Mesenchymal stem cell (in vitro differentiated cells and primary cell): ENCODE measurements around the gene CENPE.

Experiments used
- DNase-seq: peaks from one replicate; pipeline ENCODE4 v3.0.0-alpha.2; 2013
- H2AFZ ChIP-seq: one replicate; pipeline ENCODE4 v1.6.1; 2013; ENCODE audit warnings: low read depth, mild to moderate bottlenecking, control low read depth, inconsistent platforms, low read length, moderate library complexity
- H2AK5ac ChIP-seq: 2 replicates; pipeline ENCODE4 v1.6.1; 2013; ENCODE audit warnings: low read length, moderate library complexity, mild to moderate bottlenecking, inconsistent platforms; ENCODE audit not compliant: severe bottlenecking
- H2BK120ac ChIP-seq: one replicate; pipeline ENCODE4 v1.6.1; 2013; ENCODE audit warnings: low read depth, mild to moderate bottlenecking, inconsistent platforms, low read length, moderate library complexity
- H2BK12ac ChIP-seq, 2 experiments: one replicate each; pipeline ENCODE4 v1.6.1; 2013; ENCODE audit warnings: inconsistent platforms in 2 of 2, low read length in 2 of 2, mild to moderate bottlenecking in 2 of 2, moderate library complexity in 2 of 2, control low read depth in 1 of 2
- H2BK15ac ChIP-seq: one replicate; pipeline ENCODE4 v1.6.1; 2013; ENCODE audit warnings: mild to moderate bottlenecking, low read depth, inconsistent platforms; ENCODE audit not compliant: poor library complexity, severe bottlenecking
- H2BK5ac ChIP-seq: 2 replicates; pipeline ENCODE4 v1.6.1; 2013; ENCODE audit warnings: low read depth, mild to moderate bottlenecking, low read length, control low read depth, inconsistent platforms; ENCODE audit not compliant: poor library complexity, severe bottlenecking
- H3K14ac ChIP-seq, 2 experiments: one replicate each; pipeline ENCODE4 v1.6.1; 2013; ENCODE audit warnings: inconsistent platforms in 2 of 2, low read length in 2 of 2, control low read depth in 1 of 2, mild to moderate bottlenecking in 1 of 2, moderate library complexity in 1 of 2
- H3K18ac ChIP-seq, 2 experiments: one replicate each; pipeline ENCODE4 v1.6.1; 2013; ENCODE audit warnings: inconsistent platforms in 2 of 2, low read length in 2 of 2, control low read depth in 1 of 2, low read depth in 1 of 2, mild to moderate bottlenecking in 1 of 2
- H3K23ac ChIP-seq, 2 experiments: one replicate each; pipeline ENCODE4 v1.6.1; 2013; ENCODE audit warnings: inconsistent platforms in 2 of 2, low read length in 2 of 2, mild to moderate bottlenecking in 2 of 2, moderate library complexity in 2 of 2, control low read depth in 1 of 2
- H3K27ac ChIP-seq: 2 replicates; pipeline ENCODE4 v1.5.1; 2013; ENCODE audit warnings: mild to moderate bottlenecking, moderate library complexity, low read length, control low read depth, inconsistent platforms; ENCODE audit not compliant: poor library complexity, severe bottlenecking
- H3K27me3 ChIP-seq, 2 experiments: 2 replicates each; pipeline versions ENCODE4 v1.6.1 to v1.7.0; 2013; ENCODE audit warnings: low read length in 2 of 2, mild to moderate bottlenecking in 2 of 2, moderate library complexity in 2 of 2, control low read depth in 1 of 2, inconsistent platforms in 1 of 2; ENCODE audit not compliant: control insufficient read depth in 1 of 2, insufficient read depth in 1 of 2
- H3K36me3 ChIP-seq, 2 experiments: 2 replicates each; pipeline versions ENCODE4 v1.6.1 to v1.7.0; 2013; ENCODE audit warnings: low read length in 2 of 2, control low read depth in 1 of 2, inconsistent platforms in 1 of 2, low read depth in 1 of 2, mild to moderate bottlenecking in 1 of 2; ENCODE audit not compliant: insufficient read depth in 2 of 2, control insufficient read depth in 1 of 2
- H3K4ac ChIP-seq, 2 experiments: one replicate each; pipeline ENCODE4 v1.6.1; 2013; ENCODE audit warnings: inconsistent platforms in 2 of 2, low read length in 2 of 2, mild to moderate bottlenecking in 2 of 2, moderate library complexity in 2 of 2, control low read depth in 1 of 2, low read depth in 1 of 2
- H3K4me1 ChIP-seq: 2 replicates; pipeline ENCODE4 v1.6.1; 2013; ENCODE audit warnings: low read depth, low read length, control low read depth; ENCODE audit not compliant: control insufficient read depth, insufficient read depth
- H3K4me2 ChIP-seq: 2 replicates; pipeline ENCODE4 v1.6.1; 2013; ENCODE audit warnings: low read length, mild to moderate bottlenecking, inconsistent platforms; ENCODE audit not compliant: poor library complexity, severe bottlenecking
- H3K4me3 ChIP-seq, 2 experiments: 2 replicates each; pipeline versions ENCODE4 v1.5.1 to v1.7.0; 2013; ENCODE audit warnings: low read length in 2 of 2, mild to moderate bottlenecking in 2 of 2, control low read depth in 1 of 2, low read depth in 1 of 2; ENCODE audit not compliant: insufficient read depth in 1 of 2
- H3K79me1 ChIP-seq: replicated peaks from 2 replicates; pipeline ENCODE4 v1.6.1; 2013; ENCODE audit warnings: mild to moderate bottlenecking, control low read depth, low read length, inconsistent platforms; ENCODE audit not compliant: poor library complexity, severe bottlenecking
- H3K9ac ChIP-seq: 2 replicates; pipeline ENCODE4 v1.7.0; 2013; ENCODE audit warnings: mild to moderate bottlenecking, low read length, moderate library complexity
- H3K9me3 ChIP-seq: 2 replicates; pipeline ENCODE4 v1.7.0; 2013; ENCODE audit warnings: mild to moderate bottlenecking, low read length; ENCODE audit not compliant: control insufficient read depth
- H4K8ac ChIP-seq: one replicate; pipeline ENCODE4 v1.6.1; 2013; ENCODE audit warnings: inconsistent platforms, mild to moderate bottlenecking, low read length, moderate library complexity
- H4K91ac ChIP-seq: one replicate; pipeline ENCODE4 v1.6.1; 2013; ENCODE audit warnings: mild to moderate bottlenecking, low read length, inconsistent platforms
- WGBS: methylation state at CpG from one replicate; pipeline ENCODE4 v1.1.7; 2013; ENCODE audit warnings: mixed read lengths; 5-methylcytosine and 5-hydroxymethylcytosine counted together

The CENPE gene

DNA sequence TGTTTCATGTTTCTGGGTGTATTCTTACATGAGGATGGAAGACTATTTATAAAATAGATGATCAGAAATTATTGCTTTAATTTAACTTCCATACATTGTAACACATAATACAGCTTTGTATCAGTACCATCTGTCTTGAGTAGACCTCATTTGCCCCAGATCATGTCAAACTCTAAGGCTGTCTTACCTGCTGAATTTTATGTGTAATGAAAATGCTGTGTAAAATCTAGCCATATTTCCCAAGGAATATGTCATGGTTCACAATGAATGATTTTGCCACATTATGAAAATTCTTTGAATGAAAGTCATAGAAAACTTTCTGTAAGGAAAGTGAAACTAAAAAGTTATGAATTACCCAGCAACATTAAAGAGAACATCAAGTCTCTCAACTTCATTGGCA lies 105.9 kb downstream of the CENPE start:
- Histone ChIP-seq H3K4me3 (peak overlapping the region in 1 of 2 experiments; percentile 54), H4K91ac (no peak overlapping the region), H2BK5ac (no peak overlapping the region), H3K9ac (peak overlapping the region; percentile 44), H3K4ac (no peak overlapping the region), H3K36me3 (peaks cover 11 to 58% of the 10 kb centered on the region in 2 experiments), H3K27ac (no peak overlapping the region), H3K18ac (no peak overlapping the region), H2BK120ac (no peak overlapping the region), H3K27me3 (no peaks in the 10 kb centered on the region), H3K79me1 (peaks cover 9% of the 10 kb centered on the region), H3K4me2 (no peak overlapping the region), H3K4me1 (peaks cover 5% of the 10 kb centered on the region), H2AFZ (no peak overlapping the region), H2BK15ac (no peak overlapping the region), H3K23ac (no peak overlapping the region), H2BK12ac (no peak overlapping the region), H2AK5ac (no peak overlapping the region), H3K9me3 (no peaks in the 10 kb centered on the region), H4K8ac (no peak overlapping the region), H3K14ac (no peak overlapping the region)
- DNase-seq = peak; percentile 19

DNA sequence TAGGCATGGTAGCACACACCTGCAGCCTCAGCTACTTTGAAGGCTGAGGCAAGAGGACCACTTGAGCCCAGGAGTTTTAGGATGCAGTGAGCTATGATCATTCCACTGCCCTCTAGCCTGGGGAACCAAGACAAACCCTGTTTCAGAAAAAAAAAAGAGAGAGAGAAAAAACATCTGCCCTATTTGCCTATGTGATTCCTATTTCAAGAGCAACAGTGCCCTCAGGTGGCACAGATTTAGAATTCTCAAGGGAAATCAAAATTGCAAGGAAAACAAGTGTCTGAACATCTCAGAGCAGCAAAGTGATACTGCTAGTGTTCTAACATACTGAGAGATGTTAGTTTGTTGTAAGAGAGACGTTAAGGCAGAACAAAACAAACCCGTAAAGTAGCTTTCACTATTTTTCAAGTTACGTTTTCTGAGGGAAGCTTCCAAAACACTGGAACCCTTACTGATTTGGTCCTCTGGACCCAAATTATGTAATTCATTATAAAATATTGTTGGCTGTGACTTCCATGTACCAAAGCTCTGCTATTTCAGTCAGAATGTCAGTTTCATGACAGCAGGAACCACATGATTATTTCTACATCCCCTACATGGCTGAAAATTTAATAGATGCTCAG lies 106.4 kb downstream of the CENPE start:
- no peaks in the 10 kb centered on the region for H3K27me3 ChIP-seq
- peaks cover 4% of the 10 kb centered on the region for H3K4me1 ChIP-seq
- no peak overlapping the region for H3K27ac ChIP-seq
- no peak overlapping the region for H2BK5ac ChIP-seq
- H2BK15ac ChIP-seq = no peak overlapping the region
- no peak overlapping the region for H3K23ac ChIP-seq
- WGBS = 86% methylated on average over 1 of the region's 3 CpGs
- H3K79me1 ChIP-seq = peaks cover 7% of the 10 kb centered on the region
- H2AFZ ChIP-seq = no peak overlapping the region
- H2BK12ac ChIP-seq = no peak overlapping the region
- H3K4me2 ChIP-seq = no peak overlapping the region
- H3K4ac ChIP-seq = no peak overlapping the region
- H2BK120ac ChIP-seq = no peak overlapping the region
- H3K36me3 ChIP-seq = peaks cover 16 to 63% of the 10 kb centered on the region in 2 experiments
- peak overlapping the region in 1 of 2 experiments; percentile 54 for H3K4me3 ChIP-seq
- DNase-seq = peak; percentile 74
- no peak overlapping the region for H4K91ac ChIP-seq
- H3K14ac ChIP-seq = no peak overlapping the region
- no peak overlapping the region for H4K8ac ChIP-seq
- peak overlapping the region; percentile 44 for H3K9ac ChIP-seq
- H3K9me3 ChIP-seq = no peaks in the 10 kb centered on the region
- no peak overlapping the region for H2AK5ac ChIP-seq
- H3K18ac ChIP-seq = no peak overlapping the region

DNA sequence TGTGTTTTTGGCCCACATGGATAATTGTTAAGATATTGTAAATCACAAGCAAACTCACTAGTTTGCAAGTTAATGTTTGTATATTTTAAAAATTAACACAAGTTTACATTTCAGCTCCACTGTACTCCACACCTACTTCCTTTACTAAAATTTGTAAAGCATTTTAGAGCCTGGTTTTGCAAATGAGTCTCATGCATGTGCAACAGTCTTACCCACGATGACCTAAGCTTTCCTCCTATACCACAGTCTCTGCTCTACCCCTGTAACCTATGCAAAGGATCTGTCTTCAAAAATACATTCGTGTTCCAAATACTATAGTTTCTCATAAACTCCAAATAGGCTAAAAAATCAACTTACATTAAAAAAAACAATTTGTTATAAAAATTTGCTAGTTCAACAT lies 108.7 kb downstream of the CENPE start:
- Histone ChIP-seq H2AK5ac (no peak overlapping the region), H3K14ac (no peak overlapping the region), H4K91ac (no peak overlapping the region), H3K79me1 (peaks cover 3% of the 10 kb centered on the region), H4K8ac (no peak overlapping the region), H3K4me2 (no peak overlapping the region), H3K27ac (no peak overlapping the region), H3K4me3 (no peak overlapping the region), H3K4ac (no peak overlapping the region), H3K9ac (no peak overlapping the region), H3K36me3 (peaks cover 17 to 81% of the 10 kb centered on the region in 2 experiments), H2BK120ac (no peak overlapping the region), H2BK12ac (no peak overlapping the region), H2BK15ac (no peak overlapping the region), H3K23ac (no peak overlapping the region), H3K4me1 (peaks cover 2% of the 10 kb centered on the region), H3K18ac (no peak overlapping the region), H2AFZ (no peak overlapping the region), H3K9me3 (no peaks in the 10 kb centered on the region), H3K27me3 (no peaks in the 10 kb centered on the region), H2BK5ac (no peak overlapping the region)
- WGBS = 95% methylated on average over 2 of the region's 2 CpGs
- DNase-seq = no peak

DNA sequence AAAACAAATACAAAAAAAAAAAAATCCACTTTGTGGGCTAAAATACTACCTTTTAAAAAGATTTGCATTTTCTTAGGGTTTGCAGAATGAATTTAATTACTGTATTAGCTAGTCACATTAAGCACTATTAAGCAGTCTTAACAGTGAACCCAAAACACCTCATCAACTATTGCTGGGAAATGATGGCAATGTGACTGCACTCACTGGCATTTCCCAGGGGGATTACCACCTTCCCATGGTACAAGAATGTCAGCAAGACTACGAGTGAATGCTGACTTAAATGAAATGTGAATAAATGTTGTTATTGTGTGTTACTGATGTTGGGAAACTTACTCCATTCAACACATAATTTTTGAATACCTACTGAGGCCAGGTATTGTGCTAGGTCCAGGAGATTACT lies 111.6 kb downstream of the CENPE start:
- no peak overlapping the region for H2BK120ac ChIP-seq
- DNase-seq = no peak
- no peaks in the 10 kb centered on the region for H3K27me3 ChIP-seq
- no peak overlapping the region for H2AFZ ChIP-seq
- H4K8ac ChIP-seq = no peak overlapping the region
- no peaks in the 10 kb centered on the region for H3K79me1 ChIP-seq
- no peak overlapping the region for H2AK5ac ChIP-seq
- H3K9ac ChIP-seq = no peak overlapping the region
- H3K36me3 ChIP-seq = peaks cover 17 to 94% of the 10 kb centered on the region in 2 experiments
- H3K27ac ChIP-seq = no peak overlapping the region
- no peak overlapping the region for H3K18ac ChIP-seq
- 67% methylated on average over 1 of the region's 1 CpG for WGBS
- no peak overlapping the region for H3K4ac ChIP-seq
- H3K9me3 ChIP-seq = no peaks in the 10 kb centered on the region
- no peak overlapping the region for H2BK12ac ChIP-seq
- no peak overlapping the region for H2BK5ac ChIP-seq
- H3K14ac ChIP-seq = no peak overlapping the region
- H3K23ac ChIP-seq = no peak overlapping the region
- peaks cover 2% of the 10 kb centered on the region for H3K4me1 ChIP-seq
- H3K4me2 ChIP-seq = no peak overlapping the region
- no peak overlapping the region for H4K91ac ChIP-seq
- no peak overlapping the region for H2BK15ac ChIP-seq
- H3K4me3 ChIP-seq = no peak overlapping the region
